GM12878 (cell line): ENCODE measurements around the gene S100A2. TPM values are rescaled to one million over a fixed set of nuclear protein-coding genes. Genes with fewer than 3 reads are reported as not detected.

Source experiments
- ATAC-seq: fragments of 200-7000 bp; cut with Tn5 transposase; 3 replicates; pipeline ENCODE4 v1.9.1; 2020; ENCODE audit warnings: mild to moderate bottlenecking, moderate library complexity
- BruUV-seq: library from RNA; stranded (reverse); fragments of 400-500 nt; replicated peaks from 2 replicates; lab custom pipeline; 2021; lab: Mats Ljungman, UMichigan
- CTCF ChIA-PET: fragments of 300-600 bp; sonication (Branson Sonifier 250); formaldehyde crosslinking; extraction: SDS; loops from one replicate; lab custom pipeline; 2021; ENCODE audit warnings: inconsistent platforms; lab: Yijun Ruan, JAX
- POLR2A ChIA-PET: fragments of 350-600 bp; formaldehyde crosslinking; extraction: SDS; loops from one replicate; lab custom pipeline; 2021; ENCODE audit warnings: inconsistent platforms; lab: Charles Lee
- RAD21 ChIA-PET: fragments of 300-600 bp; sonication (Branson Sonifier 250); formaldehyde crosslinking; loops from one replicate; lab custom pipeline; 2023; ENCODE audit warnings: antibody characterized with exemption; ENCODE audit not compliant: unreplicated experiment; lab: Charles Lee
- SMC1A ChIA-PET: fragments of 300-600 bp; sonication (Branson Sonifier 250); formaldehyde crosslinking; loops from one replicate; lab custom pipeline; 2023; ENCODE audit not compliant: unreplicated experiment, uncharacterized antibody; lab: Charles Lee
- DNase-seq: peaks from one replicate; pipeline ENCODE4 v3.0.0-alpha.2; 2011; ENCODE audit warnings: low read depth, low spot score
- FAIRE-seq: peaks from 3 replicates; lab custom pipeline; 2011; peaks lifted over from hg19 to GRCh38; lab: Jason Lieb, UNC
- H2AFZ ChIP-seq: 2 replicates; pipeline ENCODE4 v1.6.0; 2011; ENCODE audit warnings: low read depth, low read length, control low read depth; ENCODE audit not compliant: control insufficient read depth
- H3K27ac ChIP-seq: 2 replicates; pipeline ENCODE4 v1.5.1; 2011; ENCODE audit warnings: control low read depth; ENCODE audit not compliant: control insufficient read depth, insufficient read depth
- H3K27me3 ChIP-seq, 2 experiments: replicated peaks in 1 of 2; 2 replicates each; pipeline versions ENCODE4 v1.6.0 to v1.6.1; 2011; ENCODE audit warnings: low read length in 1 of 2; ENCODE audit not compliant: control insufficient read depth in 2 of 2, insufficient read depth in 2 of 2
- H3K36me3 ChIP-seq, 2 experiments: 2 replicates each; pipeline ENCODE4 v1.5.1; 2011; ENCODE audit warnings: low read length in 1 of 2; ENCODE audit not compliant: control insufficient read depth in 2 of 2, insufficient read depth in 2 of 2
- H3K4me1 ChIP-seq: 2 replicates; pipeline ENCODE4 v1.6.1; 2011; ENCODE audit warnings: mild to moderate bottlenecking, low read length, moderate library complexity, mixed read lengths; ENCODE audit not compliant: control insufficient read depth, insufficient read depth
- H3K4me2 ChIP-seq: 2 replicates; pipeline ENCODE4 v1.6.0; 2011; ENCODE audit warnings: control low read depth; ENCODE audit not compliant: control insufficient read depth, insufficient read depth
- H3K4me3 ChIP-seq: fragments of 200-600 bp; sonication (generic); 2 replicates; pipeline ENCODE4 v1.5.1; 2016
- H3K79me2 ChIP-seq: 2 replicates; pipeline ENCODE4 v1.6.0; 2011; ENCODE audit warnings: low read length; ENCODE audit not compliant: control insufficient read depth, insufficient read depth
- H3K9ac ChIP-seq: 2 replicates; pipeline ENCODE4 v1.8.0; 2011; ENCODE audit warnings: low read length, control low read depth, mixed read lengths; ENCODE audit not compliant: control insufficient read depth, insufficient read depth
- H3K9me3 ChIP-seq: replicated peaks from 3 replicates; pipeline ENCODE4 v1.5.1; 2011; ENCODE audit warnings: mild to moderate bottlenecking, low read length; ENCODE audit not compliant: control insufficient read depth, insufficient read depth
- H4K20me1 ChIP-seq: 2 replicates; pipeline ENCODE4 v1.6.0; 2011; ENCODE audit not compliant: control insufficient read depth, insufficient read depth
- CBFB ChIP-seq: IDR thresholded peaks from 2 replicates; pipeline ENCODE4 v1.6.1; 2016; ENCODE audit warnings: antibody characterized with exemption, low read depth
- CHD4 ChIP-seq: fragments of 200-600 bp; sonication (generic); IDR thresholded peaks from 2 replicates; pipeline ENCODE4 v1.6.1; 2016; ENCODE audit warnings: mild to moderate bottlenecking
- EGR1 ChIP-seq, 2 experiments: IDR thresholded peaks; 1 replicate in 1 of 2; 2 replicates in 1 of 2; pipeline ENCODE4 v1.6.1; 2011 to 2012; ENCODE audit warnings: low read depth in 2 of 2, low read length in 2 of 2, borderline replicate concordance in 1 of 2, mild to moderate bottlenecking in 1 of 2, moderate library complexity in 1 of 2
- HDGF ChIP-seq: fragments of 450-650 bp; IDR thresholded peaks from 2 replicates; pipeline ENCODE4 v1.6.1; 2016; ENCODE audit warnings: antibody characterized with exemption
- IRF5 ChIP-seq: fragments of 450-650 bp; IDR thresholded peaks from 2 replicates; pipeline ENCODE4 v1.6.1; 2017; ENCODE audit warnings: borderline replicate concordance
- KDM1A ChIP-seq: fragments of 200-600 bp; sonication (generic); IDR thresholded peaks from 2 replicates; pipeline ENCODE4 v1.6.1; 2016; ENCODE audit warnings: borderline replicate concordance
- NFIC ChIP-seq: IDR thresholded peaks from 2 replicates; pipeline ENCODE4 v1.6.1; 2012; ENCODE audit warnings: low read depth, mild to moderate bottlenecking, inconsistent platforms, low read length, moderate library complexity
- PBX3 ChIP-seq: IDR thresholded peaks from 2 replicates; pipeline ENCODE4 v1.6.1; 2011; ENCODE audit warnings: mild to moderate bottlenecking, low read depth, low read length, moderate library complexity; ENCODE audit not compliant: insufficient replicate concordance
- SRF ChIP-seq, 2 experiments: IDR thresholded peaks; 2 replicates each; pipeline ENCODE4 v1.6.1; 2011; ENCODE audit warnings: low read depth in 2 of 2, low read length in 2 of 2, mild to moderate bottlenecking in 1 of 2, moderate library complexity in 1 of 2
- TBL1XR1 ChIP-seq: IDR thresholded peaks from 2 replicates; pipeline ENCODE4 v1.6.1; 2012; ENCODE audit warnings: low read depth, low read length, improper control_type of control experiment
- WGBS: methylation state at CpG from one replicate; pipeline ENCODE4 v1.1.6; 2016; ENCODE audit warnings: low lambda C conversion rate; ENCODE audit not compliant: insufficient replicate concordance, insufficient coverage; ENCODE audit errors: missing lambda C conversion rate; 5-methylcytosine and 5-hydroxymethylcytosine counted together
- in situ Hi-C: fragments of 300-500 bp; cut with MboI; formaldehyde crosslinking; loops from 9 replicates; pipeline ENCODE4 v1.14.3; 2018; ENCODE audit warnings: mixed read lengths
- intact Hi-C: fragments of 100-400 bp; cut with micrococcal nuclease; formaldehyde crosslinking; loops from one replicate; pipeline ENCODE4 v1.14.2; 2022; ENCODE audit not compliant: unreplicated experiment
- polyA plus RNA-seq, 11 experiments: library from polyadenylated mRNA; depleted of rRNA in 4 of 11; unstranded in 6 of 11; stranded (reverse) in 5 of 11; fragments of >200 nt; fragmentation: Nextera tagmentation in 4 of 11; fragmentation: Illumina TruSeq in 1 of 11; extraction: Ambion mirVana in 4 of 11; extraction: Trizol in 1 of 11; gene quantifications; 1 replicate in 1 of 11; 2 replicates in 10 of 11; pipeline versions ENCODE4 v1.2.1 to v1.2.3, GENCODE V29; 2011 to 2016; ENCODE audit warnings: inconsistent platforms in 2 of 11, missing spikeins in 2 of 11, low read depth in 1 of 11
- total RNA-seq, 4 experiments: library from RNA; depleted of rRNA in 3 of 4; stranded (reverse); fragments of >200 nt in 3 of 4; fragmentation: Illumina TruSeq in 1 of 4; extraction: Trizol in 1 of 4; gene quantifications; 2 replicates each; pipeline versions ENCODE4 v1.2.1 to v1.2.3, GENCODE V29; 2013 to 2021

The S100A2 gene
- total and polyA plus RNA-seq, 10 of the 15 experiments (the other 5 are each of a cell fraction or from before 2014, with no cell fraction given): 0.11 to 1.5 (median 0.59) TPM; not detected in 2

GRCh38 chr1:153560241-153560640 is 5.4 kb downstream of the S100A2 start:
- intact Hi-C loops (no loop called here), in situ Hi-C loops (loop anchor here (5.0 kb wide), 1 partner anchor 53 kb away; no protein-coding TSS in a partner anchor)
- no peak for DNase-seq
- Histone ChIP-seq H2AFZ (no peak overlapping the region), H4K20me1 (no peaks in the 10 kb centered on the region), H3K79me2 (no peaks in the 10 kb centered on the region), H3K36me3 (no peaks in the 10 kb centered on the region), H3K4me2 (no peak overlapping the region), H3K4me1 (no peaks in the 10 kb centered on the region), H3K9ac (no peak overlapping the region), H3K27ac (no peak overlapping the region), H3K27me3 (no peaks in the 10 kb centered on the region), H3K4me3 (no peak overlapping the region), H3K9me3 (no peaks in the 10 kb centered on the region)
- SMC1A ChIA-PET: interaction anchor here (1.1 to 2.1 kb wide), 3 partner anchors 10 to 49 kb away, joined by 3 to 4 read pairs (median 3); no protein-coding TSS in a partner anchor
- TF ChIP-seq EGR1 (IDR thresholded peaks at IDR 0.05; ENCODE audit: borderline replicate concordance in 1 of 2, low read depth in 2 of 2, low read length in 2 of 2) (no peak), CHD4 (no peak), TBL1XR1 (no peak), SRF (IDR thresholded peaks at IDR 0.05; ENCODE audit: low read depth in 2 of 2, low read length in 2 of 2) (no peak), CBFB (no peak), NFIC (no peak), HDGF (no peak), PBX3 (no peak), IRF5 (no peak), KDM1A (no peak)
- no peak for FAIRE-seq
- no TSS peak for BruUV-seq
- POLR2A ChIA-PET: interaction anchor here (1.1 kb wide), 1 partner anchor 15 kb away, joined by 3 read pairs; the partner anchor contains the start of gene S100A4
- ATAC-seq: no peak
- RAD21 ChIA-PET: interaction anchor here (2.0 kb wide), 1 partner anchor 50 kb away, joined by 6 read pairs; no protein-coding TSS in a partner anchor
- 73% methylated on average over 2 of the region's 2 CpGs for WGBS
- CTCF ChIA-PET: interaction anchor here (1.0 to 8.3 kb wide), 5 partner anchors 8 to 49 kb away, joined by 3 to 113 read pairs (median 13); partner anchors contain the start of gene S100A6
